ENCODE results near the gene OSBPL2. TPM values are rescaled to one million over a fixed set of nuclear protein-coding genes. Genes with fewer than 3 reads are reported as not detected.

OSBPL2 gene
- polyA plus RNA-seq, 4 donors: 26.7 to 41.5 (median 34.8) TPM

DNA sequence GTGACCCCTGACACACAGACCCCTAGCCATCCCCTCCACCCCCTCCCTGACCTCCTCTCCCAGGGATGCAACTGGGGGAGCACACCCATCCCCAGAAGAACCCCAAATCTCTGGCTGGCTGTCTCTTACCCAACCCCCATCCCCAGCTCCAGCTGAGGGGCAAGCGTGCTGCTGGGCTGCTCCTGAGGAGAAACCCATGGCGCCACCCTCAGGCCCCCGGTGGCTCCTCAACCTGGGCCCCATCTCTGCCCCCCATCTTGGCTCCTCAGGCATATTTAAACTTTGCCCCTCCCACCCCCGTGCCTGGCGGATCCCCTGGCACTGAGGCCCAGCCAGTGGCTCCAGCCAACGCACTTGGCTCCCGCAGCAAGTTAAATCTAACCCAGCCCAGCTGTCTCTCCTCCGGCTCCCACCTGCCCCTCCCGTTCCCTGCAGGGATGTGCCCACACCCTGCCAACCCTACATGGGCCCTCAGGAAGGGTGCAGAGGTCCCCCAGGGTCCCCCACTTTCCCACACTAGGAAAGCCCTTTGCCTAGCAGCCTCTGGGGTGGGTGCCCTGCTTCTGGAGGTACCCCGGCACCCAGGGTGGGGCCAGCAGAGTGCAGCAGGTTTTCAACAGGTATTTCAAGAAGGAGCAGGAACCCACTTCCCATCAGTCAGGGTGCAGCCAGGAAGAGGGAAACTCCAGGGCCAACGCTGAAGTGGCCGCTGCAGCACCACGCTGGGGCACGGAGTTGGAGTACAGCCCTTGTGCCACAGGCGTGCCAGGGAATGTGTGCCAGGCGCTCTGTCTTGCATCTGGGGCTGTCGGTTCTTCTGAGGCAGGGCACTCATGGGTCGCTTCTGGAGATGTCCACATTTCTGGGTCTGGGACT lies 5.3 kb upstream of the OSBPL2 start:
- no peak for DNase-seq (ENCODE audit: low read depth in 4 of 4, low spot score in 2 of 4)

DNA sequence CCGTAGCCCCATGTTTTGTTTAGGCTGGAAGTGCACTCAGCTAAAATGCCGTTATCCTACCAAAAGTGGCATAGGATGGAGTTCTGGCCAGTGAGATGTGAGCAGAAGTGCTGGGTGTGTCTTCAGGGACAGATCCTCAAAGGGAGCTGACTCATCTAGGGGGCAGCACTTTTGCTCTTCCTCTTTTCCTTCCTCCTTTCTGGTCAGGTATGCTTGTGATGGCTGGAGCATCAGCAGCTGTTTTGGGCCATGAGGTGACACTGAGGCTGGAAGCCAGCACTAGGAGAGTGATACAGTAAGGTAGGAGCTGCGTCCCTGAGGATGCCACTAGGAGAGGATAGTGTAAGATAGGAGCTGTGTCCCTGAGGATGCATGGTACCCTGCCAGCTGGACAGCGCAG lies 4.6 kb upstream of the OSBPL2 start:
- DNase-seq (ENCODE audit: low read depth in 4 of 4, low spot score in 2 of 4): no peak

DNA sequence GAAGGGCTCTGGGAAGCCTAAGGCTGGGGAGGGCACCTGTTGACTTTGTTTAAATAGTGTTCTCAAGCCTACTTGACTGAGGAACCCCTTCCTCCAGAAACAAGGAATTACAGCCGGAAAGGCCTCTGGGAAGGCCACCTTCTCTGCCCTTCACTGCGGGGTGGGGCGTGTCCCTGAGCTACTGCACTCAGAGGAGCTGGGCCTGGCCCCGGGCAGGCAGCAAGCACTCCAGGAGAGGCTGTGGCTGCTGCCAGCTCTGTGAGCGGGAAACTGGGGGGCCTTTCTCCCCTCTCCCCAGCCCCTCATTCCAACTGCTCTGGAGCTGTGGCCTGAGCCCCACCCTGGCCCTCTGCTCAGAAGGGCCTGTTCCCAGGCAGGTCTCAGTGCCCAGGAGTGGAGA lies 4.0 kb upstream of the OSBPL2 start:
- DNase-seq (ENCODE audit: low read depth in 4 of 4, low spot score in 2 of 4): no peak

DNA sequence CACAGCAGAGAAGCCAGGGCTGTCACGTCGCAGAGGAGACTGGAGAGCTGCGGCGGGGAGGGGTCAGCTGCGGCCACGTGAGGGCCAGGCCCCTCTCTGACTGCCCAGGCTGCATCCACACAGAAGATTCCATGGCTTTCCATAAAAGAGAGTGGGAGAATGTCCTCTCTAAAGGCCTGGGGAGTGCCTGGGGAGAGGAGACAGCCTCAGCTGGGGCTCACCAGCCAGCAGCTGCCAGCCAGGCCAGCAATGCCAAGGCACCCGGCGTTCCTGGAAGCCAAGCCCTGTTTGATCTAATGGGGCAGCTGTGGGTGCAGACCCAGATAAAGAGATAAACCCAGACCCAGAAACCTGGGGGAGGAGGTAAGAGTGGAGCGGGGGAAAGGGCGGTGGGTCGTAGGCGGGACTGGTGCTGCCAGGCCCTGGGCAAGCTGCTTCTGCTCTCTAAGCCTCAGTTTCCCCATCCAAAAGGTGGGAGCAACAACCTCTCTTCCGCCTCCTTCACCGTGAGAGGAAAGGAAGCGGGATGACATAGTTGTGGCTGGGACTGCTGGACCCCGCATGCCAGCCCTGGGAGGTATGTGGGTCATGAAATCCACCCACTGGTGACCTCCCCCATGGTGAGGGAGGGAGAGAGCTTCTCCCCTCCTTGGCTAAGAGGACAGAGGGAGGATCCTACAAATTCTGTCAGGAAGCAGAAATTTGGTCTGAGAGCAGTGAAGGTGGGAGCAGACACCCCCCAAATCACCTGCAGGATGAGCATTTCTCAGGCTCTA lies 3.1 kb upstream of the OSBPL2 start:
- DNase-seq (ENCODE audit: low read depth in 4 of 4, low spot score in 2 of 4): no peak

DNA sequence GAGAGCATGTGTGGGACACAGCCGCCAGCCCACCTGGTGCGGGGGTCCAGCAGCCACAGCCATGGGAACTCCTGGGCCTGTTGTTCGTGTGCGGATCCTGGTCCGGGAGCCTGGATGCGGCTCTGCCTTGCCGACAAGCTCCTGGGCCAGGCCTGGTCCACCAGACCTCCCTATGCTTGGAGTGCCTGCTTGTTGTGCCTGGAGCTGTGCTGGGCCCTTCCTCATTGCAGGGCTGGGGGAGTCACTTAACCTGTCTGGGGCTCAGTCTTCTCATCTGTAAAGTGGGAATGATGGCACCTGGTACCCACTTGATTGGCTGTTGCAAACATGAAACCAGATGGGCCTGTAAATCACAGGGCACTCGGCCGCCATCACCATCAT lies 2.6 kb upstream of the OSBPL2 start:
- DNase-seq (ENCODE audit: low read depth in 4 of 4, low spot score in 2 of 4): no peak

DNA sequence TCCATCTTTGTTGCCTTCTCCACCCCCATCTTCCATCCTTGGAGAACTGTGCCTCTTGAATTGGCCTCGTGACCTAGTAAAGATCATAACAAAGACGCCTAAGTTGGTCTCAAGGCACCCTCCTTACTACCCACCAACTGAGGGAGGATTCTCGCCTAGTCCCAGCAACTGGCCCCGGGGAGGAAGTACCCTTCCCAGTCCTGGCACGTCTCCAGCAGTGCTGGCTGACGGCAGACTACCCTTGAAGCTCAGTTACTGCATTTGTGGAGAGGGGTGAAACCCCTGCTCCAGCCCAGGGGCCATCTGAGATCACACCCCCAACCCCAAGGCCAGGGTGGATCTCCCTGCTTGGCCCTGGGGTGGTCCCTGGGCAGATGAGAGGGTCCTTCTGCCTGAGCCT lies 2.1 kb upstream of the OSBPL2 start:
- DNase-seq (ENCODE audit: low read depth in 4 of 4, low spot score in 2 of 4): no peak

DNA sequence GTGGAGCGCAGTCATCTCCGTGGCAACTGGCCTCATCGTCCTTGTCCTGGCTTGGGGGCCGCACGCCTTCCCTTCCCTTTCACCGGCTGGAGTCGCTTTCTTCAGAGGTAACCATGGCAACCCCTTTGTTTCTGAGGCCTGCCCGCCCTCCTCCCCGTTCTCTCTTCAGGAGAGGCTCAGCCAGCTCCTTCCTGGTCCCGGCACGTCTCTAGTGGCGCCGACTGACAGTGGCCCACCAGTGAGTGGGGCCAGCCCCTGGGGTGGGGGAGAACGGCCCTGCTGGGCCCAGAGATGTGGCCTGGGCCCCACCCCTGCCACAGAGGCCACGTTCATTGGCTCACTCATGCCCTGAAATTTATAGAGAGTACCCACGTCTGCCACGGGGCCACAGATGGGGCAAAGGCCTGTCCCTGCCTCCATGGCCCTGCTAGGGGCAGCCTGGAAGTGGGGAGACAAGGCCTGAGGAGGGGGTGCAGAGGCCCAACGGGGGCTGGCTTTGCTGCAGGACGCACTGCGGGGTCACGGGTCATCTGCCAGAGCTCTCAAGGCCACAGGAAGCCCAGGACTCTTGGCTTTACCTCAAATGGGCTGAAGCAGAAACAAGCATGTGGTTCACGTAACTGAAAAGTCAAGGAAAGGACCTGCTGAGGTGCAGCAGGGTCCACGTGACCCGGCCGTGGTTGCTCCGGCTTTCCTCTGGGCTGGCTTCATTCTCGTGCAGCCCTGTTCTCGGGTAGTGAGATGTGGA lies 1.4 kb upstream of the OSBPL2 start:
- DNase-seq (ENCODE audit: low read depth in 4 of 4, low spot score in 2 of 4): no peak

DNA sequence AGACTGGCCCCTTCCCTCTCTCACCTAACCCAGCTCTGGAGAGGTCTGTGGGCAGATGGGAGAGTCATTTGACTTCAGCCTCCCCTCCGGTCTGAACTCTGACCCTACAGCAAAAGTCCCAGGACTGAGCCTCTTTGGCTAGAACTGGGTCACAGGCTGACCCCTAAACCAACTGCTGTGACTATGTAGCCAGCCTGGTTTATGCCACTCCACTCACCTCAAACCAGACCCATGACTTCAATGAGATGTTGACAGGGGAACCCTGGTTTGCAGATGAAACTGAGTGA lies 864 bp upstream of the OSBPL2 start:
- DNase-seq (ENCODE audit: low read depth in 4 of 4, low spot score in 2 of 4): no peak

DNA sequence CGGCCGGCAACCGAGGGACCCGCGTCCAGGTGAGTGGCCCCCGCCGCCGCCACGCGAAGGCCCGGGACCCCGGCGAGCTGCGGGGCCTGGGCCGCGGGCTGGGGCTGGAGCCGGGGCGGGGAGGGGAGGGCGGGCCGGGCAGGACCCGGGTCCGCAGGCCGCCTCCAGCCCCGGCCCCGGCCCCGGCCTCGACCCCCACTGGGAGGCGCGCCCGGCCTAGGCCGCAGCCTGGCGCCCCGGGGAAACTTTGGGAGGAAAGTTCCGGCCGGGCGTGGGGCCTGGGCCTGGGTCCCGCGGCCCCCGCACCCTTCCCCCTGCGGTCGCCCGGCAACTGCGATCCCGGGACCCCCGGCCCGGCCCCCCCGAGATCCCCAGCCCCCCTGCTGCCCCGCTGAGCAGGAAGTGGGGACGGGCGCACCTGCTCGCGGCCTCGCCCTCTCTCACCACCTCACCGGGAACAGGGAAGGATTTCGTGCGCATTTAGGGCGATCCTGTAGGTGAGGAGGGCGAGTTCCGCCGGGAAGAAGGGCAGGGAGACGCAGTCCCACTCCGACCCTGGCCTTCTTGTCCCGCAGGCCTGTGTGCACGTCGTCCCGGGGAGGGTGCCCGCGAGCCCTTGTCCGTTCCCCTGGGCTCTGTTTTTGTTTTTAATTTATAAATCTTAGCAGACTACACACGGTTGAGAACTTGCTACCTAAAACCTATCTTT lies 402 bp downstream of the OSBPL2 start:
- DNase-seq (ENCODE audit: low read depth in 4 of 4, low spot score in 2 of 4): no peak

DNA sequence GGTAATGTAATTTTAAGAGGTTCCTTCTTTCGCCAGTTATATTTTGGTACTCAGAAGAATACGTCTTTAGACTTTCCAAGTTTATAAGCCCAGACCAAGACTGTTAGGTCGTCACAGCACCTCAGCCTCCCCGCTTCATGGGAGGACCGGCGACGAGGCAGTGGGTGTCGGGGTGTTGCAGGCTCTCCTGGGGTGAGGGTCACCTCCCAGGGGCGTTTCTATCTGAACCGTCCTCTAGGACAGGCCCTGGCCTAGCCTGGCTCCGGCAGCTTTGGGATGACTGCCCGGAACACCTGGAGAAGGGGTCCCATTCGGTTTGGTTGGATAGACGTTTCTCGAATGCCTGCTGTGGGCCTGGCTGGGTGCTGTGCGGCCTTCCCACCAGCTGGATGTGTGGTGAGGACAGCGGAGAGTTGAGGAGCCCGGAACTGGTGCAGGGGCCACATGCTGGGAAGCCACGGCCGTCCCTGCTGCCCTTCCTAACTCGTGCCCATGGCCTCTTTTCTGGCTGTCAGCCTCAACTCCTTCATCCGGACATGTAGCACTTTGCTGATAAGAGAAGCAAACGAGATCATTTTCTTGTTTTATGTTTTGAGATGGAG lies 1.1 kb downstream of the OSBPL2 start:
- DNase-seq (ENCODE audit: low read depth in 4 of 4, low spot score in 2 of 4): no peak

DNA sequence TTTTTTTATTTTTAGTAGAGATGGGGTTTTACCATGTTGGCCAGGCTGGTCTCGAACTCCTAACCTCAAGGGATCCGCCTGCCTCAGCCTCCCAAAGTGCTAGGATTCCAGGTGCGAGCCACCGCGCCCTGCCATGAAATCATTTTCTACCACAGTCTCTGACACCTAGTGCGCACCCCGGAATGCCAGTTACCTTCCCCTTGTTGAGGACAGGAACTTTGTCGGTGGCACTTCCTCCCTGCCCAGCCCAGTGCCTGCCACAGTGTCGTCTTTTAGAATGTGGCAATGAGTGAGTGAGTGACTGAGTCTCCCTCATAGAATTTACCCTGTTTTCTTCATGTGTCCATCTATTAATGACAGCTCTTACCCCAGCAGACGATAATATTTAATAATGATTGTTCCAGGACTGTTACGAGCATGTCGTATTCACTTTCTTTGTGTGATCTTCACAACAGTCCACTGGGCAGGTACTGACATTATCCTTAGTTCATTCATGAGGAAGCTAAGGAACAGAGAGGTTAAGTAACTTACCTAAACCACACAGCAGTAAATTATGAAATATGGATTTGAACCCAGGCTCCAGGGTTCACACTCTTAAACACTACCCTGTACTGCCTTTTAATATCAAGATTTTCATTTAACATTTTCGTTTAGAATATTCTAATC lies 1.8 kb downstream of the OSBPL2 start:
- no peak for DNase-seq (ENCODE audit: low read depth in 4 of 4, low spot score in 2 of 4)

DNA sequence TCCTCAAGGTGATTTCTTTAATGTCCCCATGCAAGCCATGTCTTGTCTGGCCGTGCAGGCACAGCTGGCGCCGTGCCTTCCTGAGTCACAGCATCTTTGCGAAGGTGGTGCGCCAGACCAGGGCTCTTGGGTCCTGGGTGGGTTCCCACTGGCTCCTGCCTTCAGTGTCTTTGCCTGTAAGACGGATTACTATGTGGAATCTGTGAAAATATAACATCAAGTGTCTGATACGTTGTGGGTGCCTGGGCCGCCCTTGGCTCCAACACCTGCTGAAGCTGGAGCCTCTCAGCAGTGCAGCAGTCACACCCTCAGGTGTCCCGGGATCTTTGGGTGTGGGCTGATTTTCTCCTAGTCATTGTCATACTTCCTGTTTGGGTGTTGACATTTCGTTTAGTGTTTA lies 3.2 kb downstream of the OSBPL2 start:
- DNase-seq (ENCODE audit: low read depth in 4 of 4, low spot score in 2 of 4): no peak

DNA sequence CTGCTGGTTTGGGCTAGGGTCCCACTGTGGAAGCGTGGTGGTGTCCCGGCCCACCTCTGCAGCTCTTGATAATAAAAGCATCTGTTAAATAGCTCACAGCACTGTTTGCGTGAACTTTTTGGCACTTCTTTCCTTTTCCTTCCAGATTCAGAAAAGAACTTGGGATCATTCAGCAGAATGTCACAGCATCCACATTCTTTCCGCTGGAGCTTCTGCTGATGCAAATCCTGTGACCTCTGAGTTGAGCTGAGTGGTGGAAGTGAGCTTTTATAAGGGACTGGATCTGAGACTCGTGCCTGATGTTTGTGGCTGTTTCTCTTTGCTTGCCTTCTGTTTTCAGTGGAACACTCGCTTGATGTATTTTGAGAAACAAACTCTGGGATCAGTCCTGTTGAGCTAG lies 3.9 kb downstream of the OSBPL2 start:
- DNase-seq (ENCODE audit: low read depth in 4 of 4, low spot score in 2 of 4): no peak

DNA sequence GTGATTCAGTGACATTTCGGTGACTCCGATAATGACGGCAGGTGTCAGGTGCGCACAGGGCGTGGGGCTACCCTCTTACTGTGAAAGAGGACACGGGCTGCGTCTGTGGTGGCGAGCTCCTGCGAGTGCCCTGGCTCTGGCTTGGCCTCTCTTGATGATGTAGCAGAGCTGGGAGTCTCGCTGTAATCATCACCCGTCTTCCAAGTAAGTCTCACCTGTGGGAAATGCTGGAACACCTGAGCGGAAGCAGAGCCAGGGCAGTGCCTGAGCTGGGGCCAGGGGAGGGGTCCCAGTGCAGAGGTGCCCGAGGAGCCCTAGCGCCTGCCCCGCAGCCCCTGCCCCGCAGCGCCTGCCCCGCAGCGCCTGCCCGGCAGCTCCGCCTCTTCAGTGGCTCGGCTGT lies 4.8 kb downstream of the OSBPL2 start:
- no peak for DNase-seq (ENCODE audit: low read depth in 4 of 4, low spot score in 2 of 4)

DNA sequence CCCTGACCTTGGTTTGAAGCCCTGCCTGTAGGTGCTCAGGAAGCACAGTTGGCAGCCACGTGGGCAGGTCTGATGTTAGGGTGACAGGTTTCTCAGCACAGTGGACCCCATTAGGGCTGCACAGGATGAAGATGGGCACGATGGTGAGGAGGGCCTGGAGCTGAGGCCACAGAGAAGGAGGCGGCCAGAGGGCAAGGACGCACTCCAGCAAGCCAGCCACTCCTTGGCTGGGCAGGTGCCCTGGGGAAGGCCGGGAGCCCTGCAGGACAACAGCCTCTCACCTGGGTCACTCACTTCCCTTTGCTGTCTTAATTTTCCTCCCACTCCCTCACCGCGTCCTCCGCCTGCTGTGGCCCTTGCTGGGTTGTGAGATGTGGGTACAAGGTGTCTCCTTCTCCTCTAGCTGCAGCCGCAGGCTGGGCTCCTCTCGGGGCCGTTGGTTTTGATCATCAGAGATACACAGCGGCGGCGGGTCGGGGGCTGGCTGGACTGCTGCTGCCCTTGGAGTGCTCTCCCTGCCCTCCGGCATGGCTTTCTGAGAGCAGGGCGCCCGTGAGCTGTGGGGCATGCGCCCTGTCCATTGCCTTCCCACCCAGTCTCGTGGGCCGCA lies 5.7 kb downstream of the OSBPL2 start:
- no peak for DNase-seq (ENCODE audit: low read depth in 4 of 4, low spot score in 2 of 4)

DNA sequence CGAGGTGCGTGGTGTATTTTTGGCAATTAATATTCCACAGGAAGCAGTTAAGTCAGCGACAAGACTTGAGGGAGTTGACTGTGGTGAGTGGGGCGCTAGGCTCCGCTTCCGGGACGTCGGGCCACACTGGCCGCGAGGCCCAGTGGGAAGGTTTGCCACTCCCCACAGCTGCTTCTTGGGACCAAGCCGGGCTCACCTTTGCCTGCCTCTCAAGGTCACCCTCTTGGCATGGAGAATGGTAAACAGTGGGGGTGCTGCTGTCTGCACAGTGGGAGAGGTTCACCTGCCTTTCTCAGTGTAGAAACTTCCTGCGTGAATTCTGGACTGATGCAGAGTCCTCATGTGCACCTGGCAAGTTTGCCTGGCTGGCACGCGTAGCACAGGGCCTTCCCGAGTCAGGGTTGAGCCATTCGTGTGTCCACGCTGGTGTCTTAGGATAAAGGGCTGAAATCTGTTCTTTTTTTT lies 6.4 kb downstream of the OSBPL2 start:
- DNase-seq (ENCODE audit: low read depth in 4 of 4, low spot score in 2 of 4): no peak

DNA sequence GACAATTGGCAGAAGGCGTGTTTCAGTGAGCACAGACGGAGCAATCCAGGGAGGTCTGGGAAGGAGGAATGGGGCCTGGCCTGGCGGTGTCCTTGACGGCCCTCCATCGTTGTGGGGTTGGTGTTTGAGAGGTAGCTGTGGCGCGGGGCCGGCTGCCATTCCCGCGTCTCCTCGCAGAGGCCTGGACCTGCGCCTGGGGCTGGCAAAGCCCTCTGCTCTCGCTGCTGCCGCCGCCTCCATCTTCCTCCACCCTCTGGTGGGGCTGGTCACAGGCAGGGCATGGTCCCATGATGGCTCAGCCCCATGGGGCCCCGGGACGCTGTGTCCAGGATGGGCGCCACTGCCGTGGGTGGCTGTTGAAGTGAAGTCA lies 7.6 kb downstream of the OSBPL2 start:
- no peak for DNase-seq (ENCODE audit: low read depth in 4 of 4, low spot score in 2 of 4)

DNA sequence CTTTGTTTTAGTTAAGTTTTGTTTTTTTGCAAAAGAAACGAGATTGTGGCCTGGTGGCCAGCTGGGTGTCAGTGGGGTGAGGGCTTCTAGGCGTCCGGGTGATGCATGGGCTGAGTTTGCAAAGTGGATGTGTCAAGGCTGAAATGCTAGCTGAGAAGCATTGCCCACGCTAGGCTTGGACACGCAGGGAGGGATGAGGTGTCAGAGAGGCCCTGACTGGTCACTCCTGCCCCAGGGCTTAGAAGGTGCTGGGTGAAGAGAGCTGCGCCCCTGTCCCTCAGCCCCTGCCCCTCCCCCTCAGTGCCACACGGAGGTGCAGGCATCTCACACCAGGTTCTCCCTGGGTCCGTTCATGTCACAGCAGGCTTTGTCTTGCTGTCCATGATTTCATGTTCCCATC lies 8.1 kb downstream of the OSBPL2 start:
- no peak for DNase-seq (ENCODE audit: low read depth in 4 of 4, low spot score in 2 of 4)

DNA sequence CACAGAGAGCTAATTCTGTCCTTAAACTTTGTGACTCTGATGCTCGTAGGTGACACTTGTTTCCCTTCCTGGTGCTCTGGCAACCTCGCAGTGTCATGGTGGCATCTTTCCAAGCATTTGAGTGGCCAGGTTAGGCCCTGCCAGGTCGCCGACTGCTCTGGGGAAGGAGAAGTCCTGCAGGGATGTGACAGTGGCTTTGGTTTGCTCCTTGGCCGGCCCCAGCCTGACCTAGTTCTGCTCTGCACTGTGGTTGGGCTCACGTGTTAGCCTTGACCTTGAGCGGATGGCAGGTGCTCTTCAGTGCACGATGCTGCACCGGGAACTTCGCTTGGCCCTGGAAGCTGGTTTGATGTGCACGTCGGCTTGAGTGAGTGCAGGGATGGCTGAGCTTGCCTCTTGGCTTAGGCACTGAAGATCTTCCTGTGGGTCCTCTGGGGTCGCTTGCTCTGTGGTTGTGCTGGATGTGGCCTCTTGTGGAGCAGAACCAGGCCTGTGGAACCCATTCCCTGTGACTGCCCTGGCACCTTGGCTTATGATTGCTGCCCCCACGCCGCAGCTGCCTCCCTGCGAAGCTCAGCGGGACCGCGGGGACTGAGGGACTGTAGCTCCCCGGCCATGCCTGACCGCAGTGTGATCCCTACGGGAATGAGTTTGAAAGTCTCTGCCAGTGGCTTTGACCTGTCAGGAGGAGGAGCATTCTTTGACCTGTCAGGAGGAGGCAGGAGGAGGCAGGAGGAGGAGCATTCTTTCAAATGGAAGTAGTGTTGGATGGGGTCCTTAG lies 8.7 kb downstream of the OSBPL2 start:
- DNase-seq (ENCODE audit: low read depth in 4 of 4, low spot score in 2 of 4): no peak
